22Rv1 (cell line): Measurements from ENCODE around the gene LRCH1.

Experiments used
- ZFX ChIP-seq: fragments of 450-650 bp; IDR thresholded peaks from 2 replicates; pipeline ENCODE4 v1.6.1; 2017; ENCODE audit warnings: antibody characterized with exemption, borderline replicate concordance
- TF ChIP-seq, protein P1 (sequence below): fragments of 450-650 bp; IDR thresholded peaks from 2 replicates; pipeline ENCODE4 v1.5.1; 2017; ENCODE audit warnings: mild to moderate bottlenecking

DNA sequence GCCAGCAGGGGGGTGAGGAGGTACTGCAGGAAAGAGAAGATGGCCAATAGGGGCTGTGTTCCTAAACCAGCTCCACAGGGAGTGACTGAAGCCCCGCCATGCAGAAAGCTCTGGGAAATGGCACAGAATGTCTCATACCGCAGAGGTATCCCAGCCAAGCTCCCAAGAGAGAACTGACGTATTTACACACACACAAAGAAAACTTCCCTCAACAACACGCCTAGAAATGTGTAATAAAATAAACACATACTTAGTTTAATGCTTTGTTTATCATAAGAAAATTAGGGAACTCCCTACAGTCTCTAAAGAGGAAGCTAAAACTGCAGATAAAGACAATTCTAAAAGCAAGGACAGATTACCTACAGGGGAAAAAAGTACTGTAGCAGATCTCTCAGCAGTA is 204.0 kb downstream of the LRCH1 start:
- TF ChIP-seq, protein P1, sequence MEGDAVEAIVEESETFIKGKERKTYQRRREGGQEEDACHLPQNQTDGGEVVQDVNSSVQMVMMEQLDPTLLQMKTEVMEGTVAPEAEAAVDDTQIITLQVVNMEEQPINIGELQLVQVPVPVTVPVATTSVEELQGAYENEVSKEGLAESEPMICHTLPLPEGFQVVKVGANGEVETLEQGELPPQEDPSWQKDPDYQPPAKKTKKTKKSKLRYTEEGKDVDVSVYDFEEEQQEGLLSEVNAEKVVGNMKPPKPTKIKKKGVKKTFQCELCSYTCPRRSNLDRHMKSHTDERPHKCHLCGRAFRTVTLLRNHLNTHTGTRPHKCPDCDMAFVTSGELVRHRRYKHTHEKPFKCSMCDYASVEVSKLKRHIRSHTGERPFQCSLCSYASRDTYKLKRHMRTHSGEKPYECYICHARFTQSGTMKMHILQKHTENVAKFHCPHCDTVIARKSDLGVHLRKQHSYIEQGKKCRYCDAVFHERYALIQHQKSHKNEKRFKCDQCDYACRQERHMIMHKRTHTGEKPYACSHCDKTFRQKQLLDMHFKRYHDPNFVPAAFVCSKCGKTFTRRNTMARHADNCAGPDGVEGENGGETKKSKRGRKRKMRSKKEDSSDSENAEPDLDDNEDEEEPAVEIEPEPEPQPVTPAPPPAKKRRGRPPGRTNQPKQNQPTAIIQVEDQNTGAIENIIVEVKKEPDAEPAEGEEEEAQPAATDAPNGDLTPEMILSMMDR: no peak
- no peak for TF ChIP-seq ZFX
